K562 (cell line): ENCODE data around the gene UGT1A9.

ENCODE experiments used
- ATF1 ChIP-seq, 2 experiments: fragments of 450-650 bp in 1 of 2; IDR thresholded peaks; 2 replicates each; pipeline ENCODE4 v1.6.1; 2016; ENCODE audit warnings: missing compliant biosample characterization in 1 of 2, missing genetic modification characterization in 1 of 2
- CEBPB ChIP-seq: fragments of 450-650 bp; IDR thresholded peaks from 2 replicates; pipeline ENCODE4 v1.6.1; 2016; ENCODE audit warnings: missing genetic modification characterization, missing compliant biosample characterization
- FOXK2 ChIP-seq, 2 experiments: fragments of 450-650 bp; IDR thresholded peaks in 1 of 2; conservative IDR thresholded peaks in 1 of 2; 2 replicates each; pipeline ENCODE4 v1.6.1; 2016; ENCODE audit warnings: low read depth in 2 of 2, mild to moderate bottlenecking in 1 of 2
- MECOM ChIP-seq: fragments of 250-450 bp; sonication (Bioruptor Pico); IDR thresholded peaks from 2 replicates; pipeline ENCODE4 v1.8.0; 2022; ENCODE audit warnings: inconsistent platforms
- MYNN ChIP-seq, 2 experiments: sonication (generic); formaldehyde crosslinking in 1 of 2; IDR thresholded peaks; 2 replicates each; pipeline versions ENCODE4 v1.5.0 to v1.6.1; 2016 to 2020; ENCODE audit warnings: antibody characterized with exemption in 1 of 2, missing genetic modification reagents in 1 of 2
- POLR2H ChIP-seq: IDR thresholded peaks from 2 replicates; pipeline ENCODE4 v1.6.1; 2016; ENCODE audit warnings: missing genetic modification characterization, low read depth, mild to moderate bottlenecking, control low read depth, missing compliant biosample characterization, moderate library complexity
- SRF ChIP-seq, 2 experiments: fragments of 250-450, 450-650 bp in 1 of 2; sonication (Bioruptor Pico) in 1 of 2; sonication (generic) in 1 of 2; formaldehyde crosslinking; IDR thresholded peaks; 2 replicates each; pipeline versions ENCODE4 v1.5.0 to v1.5.1; 2020 to 2022; ENCODE audit warnings: mild to moderate bottlenecking in 1 of 2, missing genetic modification reagents in 1 of 2
- TF ChIP-seq, protein P1 (sequence below), 3 experiments: IDR thresholded peaks in 2 of 3; conservative IDR thresholded peaks in 1 of 3; 2 replicates each; pipeline ENCODE4 v1.5.1; 2011 to 2012; ENCODE audit warnings: low read length in 3 of 3, mild to moderate bottlenecking in 3 of 3, control low read depth in 2 of 3, improper control_type of control experiment in 1 of 3, inconsistent platforms in 1 of 3, low read depth in 1 of 3, mixed read lengths in 1 of 3, moderate library complexity in 1 of 3; ENCODE audit not compliant: insufficient read depth in 2 of 3
- TF ChIP-seq, protein P2 (sequence below), 2 experiments: fragments of 450-650 bp; formaldehyde crosslinking in 1 of 2; IDR thresholded peaks; 2 replicates each; pipeline versions ENCODE4 v1.4.0 to v1.6.1; 2014 to 2020; ENCODE audit warnings: mild to moderate bottlenecking in 2 of 2, borderline replicate concordance in 1 of 2, low read depth in 1 of 2

DNA sequence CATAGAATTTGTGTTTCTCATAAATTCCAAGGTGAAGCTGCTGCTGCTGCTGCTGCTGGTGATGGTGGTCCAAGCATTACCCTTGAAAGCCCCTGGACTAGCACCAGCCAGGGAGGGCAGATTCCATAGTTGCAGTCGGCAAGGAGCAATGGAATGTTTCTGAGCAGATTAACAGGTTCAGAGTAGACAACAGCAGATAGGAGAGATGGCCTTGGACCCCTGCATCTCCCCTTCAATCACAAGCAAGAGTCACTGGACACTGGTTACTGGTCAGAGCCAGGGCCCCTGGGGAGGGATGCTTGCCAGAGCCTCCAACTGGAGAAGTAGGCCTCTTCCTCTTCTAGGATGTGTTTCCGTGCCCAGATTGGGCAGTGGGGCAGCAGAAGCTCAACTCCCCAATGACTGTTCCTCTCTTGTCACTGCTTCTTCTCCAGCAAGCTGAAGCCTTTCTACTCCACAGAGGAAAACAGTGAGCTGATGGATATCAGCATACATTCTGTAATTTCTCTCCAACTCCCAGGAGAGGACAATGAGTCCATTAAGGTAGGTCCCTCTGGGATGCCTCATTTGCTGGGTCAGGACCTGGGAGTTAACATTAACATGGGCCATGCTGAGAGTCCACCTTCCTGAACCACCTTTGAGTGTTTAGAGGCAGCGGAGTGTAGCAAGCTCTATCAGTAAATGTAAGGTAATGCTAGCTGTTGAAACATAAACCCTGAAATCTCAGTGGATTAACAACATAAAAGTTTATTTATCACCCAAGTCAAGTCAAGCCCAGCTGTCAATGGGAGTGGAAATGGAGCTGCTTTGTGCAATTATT lies 141.7 kb downstream of the UGT1A9 start:
- TF ChIP-seq CEBPB (tag) = no peak
- TF ChIP-seq, protein P1, sequence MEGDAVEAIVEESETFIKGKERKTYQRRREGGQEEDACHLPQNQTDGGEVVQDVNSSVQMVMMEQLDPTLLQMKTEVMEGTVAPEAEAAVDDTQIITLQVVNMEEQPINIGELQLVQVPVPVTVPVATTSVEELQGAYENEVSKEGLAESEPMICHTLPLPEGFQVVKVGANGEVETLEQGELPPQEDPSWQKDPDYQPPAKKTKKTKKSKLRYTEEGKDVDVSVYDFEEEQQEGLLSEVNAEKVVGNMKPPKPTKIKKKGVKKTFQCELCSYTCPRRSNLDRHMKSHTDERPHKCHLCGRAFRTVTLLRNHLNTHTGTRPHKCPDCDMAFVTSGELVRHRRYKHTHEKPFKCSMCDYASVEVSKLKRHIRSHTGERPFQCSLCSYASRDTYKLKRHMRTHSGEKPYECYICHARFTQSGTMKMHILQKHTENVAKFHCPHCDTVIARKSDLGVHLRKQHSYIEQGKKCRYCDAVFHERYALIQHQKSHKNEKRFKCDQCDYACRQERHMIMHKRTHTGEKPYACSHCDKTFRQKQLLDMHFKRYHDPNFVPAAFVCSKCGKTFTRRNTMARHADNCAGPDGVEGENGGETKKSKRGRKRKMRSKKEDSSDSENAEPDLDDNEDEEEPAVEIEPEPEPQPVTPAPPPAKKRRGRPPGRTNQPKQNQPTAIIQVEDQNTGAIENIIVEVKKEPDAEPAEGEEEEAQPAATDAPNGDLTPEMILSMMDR (IDR thresholded peaks at IDR 0.05 in 2 of 3, conservative IDR thresholded peaks at IDR 0.05 in 1 of 3; ENCODE audit: insufficient read depth in 2 of 3, low read depth in 1 of 3, low read length in 3 of 3) = no peak
- TF ChIP-seq POLR2H (tag) = no peak
- TF ChIP-seq MECOM (CRISPR knock-in tag) = no peak
- TF ChIP-seq MYNN (IDR thresholded peaks at IDR 0.05) = no peak
- TF ChIP-seq MYNN (CRISPR knock-in tag; IDR thresholded peaks at IDR 0.05) = no peak
- TF ChIP-seq, protein P2, sequence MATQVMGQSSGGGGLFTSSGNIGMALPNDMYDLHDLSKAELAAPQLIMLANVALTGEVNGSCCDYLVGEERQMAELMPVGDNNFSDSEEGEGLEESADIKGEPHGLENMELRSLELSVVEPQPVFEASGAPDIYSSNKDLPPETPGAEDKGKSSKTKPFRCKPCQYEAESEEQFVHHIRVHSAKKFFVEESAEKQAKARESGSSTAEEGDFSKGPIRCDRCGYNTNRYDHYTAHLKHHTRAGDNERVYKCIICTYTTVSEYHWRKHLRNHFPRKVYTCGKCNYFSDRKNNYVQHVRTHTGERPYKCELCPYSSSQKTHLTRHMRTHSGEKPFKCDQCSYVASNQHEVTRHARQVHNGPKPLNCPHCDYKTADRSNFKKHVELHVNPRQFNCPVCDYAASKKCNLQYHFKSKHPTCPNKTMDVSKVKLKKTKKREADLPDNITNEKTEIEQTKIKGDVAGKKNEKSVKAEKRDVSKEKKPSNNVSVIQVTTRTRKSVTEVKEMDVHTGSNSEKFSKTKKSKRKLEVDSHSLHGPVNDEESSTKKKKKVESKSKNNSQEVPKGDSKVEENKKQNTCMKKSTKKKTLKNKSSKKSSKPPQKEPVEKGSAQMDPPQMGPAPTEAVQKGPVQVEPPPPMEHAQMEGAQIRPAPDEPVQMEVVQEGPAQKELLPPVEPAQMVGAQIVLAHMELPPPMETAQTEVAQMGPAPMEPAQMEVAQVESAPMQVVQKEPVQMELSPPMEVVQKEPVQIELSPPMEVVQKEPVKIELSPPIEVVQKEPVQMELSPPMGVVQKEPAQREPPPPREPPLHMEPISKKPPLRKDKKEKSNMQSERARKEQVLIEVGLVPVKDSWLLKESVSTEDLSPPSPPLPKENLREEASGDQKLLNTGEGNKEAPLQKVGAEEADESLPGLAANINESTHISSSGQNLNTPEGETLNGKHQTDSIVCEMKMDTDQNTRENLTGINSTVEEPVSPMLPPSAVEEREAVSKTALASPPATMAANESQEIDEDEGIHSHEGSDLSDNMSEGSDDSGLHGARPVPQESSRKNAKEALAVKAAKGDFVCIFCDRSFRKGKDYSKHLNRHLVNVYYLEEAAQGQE (IDR thresholded peaks at IDR 0.05; ENCODE audit: borderline replicate concordance) = no peak
- TF ChIP-seq, protein P2 (CRISPR knock-in tag; IDR thresholded peaks at IDR 0.05; ENCODE audit: low read depth) = no peak
- TF ChIP-seq FOXK2 (conservative IDR thresholded peaks at IDR 0.05 in 1 of 2, IDR thresholded peaks at IDR 0.05 in 1 of 2; ENCODE audit: low read depth in 2 of 2) = no peak
- no peak for TF ChIP-seq SRF (CRISPR knock-in tag; IDR thresholded peaks at IDR 0.05)
- no peak for TF ChIP-seq ATF1 (CRISPR knock-in tag; IDR thresholded peaks at IDR 0.05)
- no peak for TF ChIP-seq ATF1 (tag; IDR thresholded peaks at IDR 0.05)
